HG03196 (cell line): Measurements from ENCODE around the gene DENND10.
"Not testable (repeated sequence)": the region's sequence is repeated elsewhere in the genome, so short reads cannot be mapped to it uniquely, and the experiment has no call there.

Experiments used
- ATAC-seq: cut with Tn5 transposase; IDR thresholded peaks from one replicate; pipeline ENCODE4 v1.9.1; 2021; ENCODE audit not compliant: unreplicated experiment

DENND10 gene

GRCh38 chr10:119165171-119166117 lies 61.5 kb downstream of the DENND10 start, which contains the start of gene SFXN4:
Gene SFXN4, minus strand, starts transcription at chr10:119165714. Its CDS starts 67 bp downstream, at chr10:119165647.
- peak; percentile 91 for ATAC-seq

GRCh38 chr10:119166118-119166500 lies 62.2 kb downstream of the DENND10 start:
- peak; percentile 2 for ATAC-seq

GRCh38 chr10:119166564-119166963 lies 62.7 kb downstream of the DENND10 start:
- no peak for ATAC-seq

- no peak for ATAC-seq
Measured at GRCh38 chr10:119167041-119167440, 63.1 kb downstream of the DENND10 start.

- no peak for ATAC-seq
Measured at GRCh38 chr10:119174109-119174508, 70.2 kb downstream of the DENND10 start.

- ATAC-seq: no peak
Measured at GRCh38 chr10:119176166-119176565, 72.3 kb downstream of the DENND10 start.

GRCh38 chr10:119177708-119178371 lies 73.9 kb downstream of the DENND10 start:
- peak; percentile 11 for ATAC-seq

- ATAC-seq: peak; percentile 89
Measured at GRCh38 chr10:119178372-119179119, 74.6 kb downstream of the DENND10 start, which contains the start of gene PRDX3. Gene PRDX3, minus strand, starts transcription at chr10:119178812. Its CDS starts 22 bp downstream, at chr10:119178790.

- not testable (repeated sequence) for ATAC-seq
Measured at GRCh38 chr10:119180850-119181400, 77.0 kb downstream of the DENND10 start.

- ATAC-seq: no peak
Measured at GRCh38 chr10:119183664-119184412, 79.9 kb downstream of the DENND10 start.
